Spinal cord (tissue), 10 donors: ENCODE data around the gene CSNK1G1. TPM values are rescaled to one million over a fixed set of nuclear protein-coding genes. Genes with fewer than 3 reads are reported as not detected.
"Not testable (repeated sequence)": the region's sequence is repeated elsewhere in the genome, so short reads cannot be mapped to it uniquely, and the experiment has no call there.

Experiments used
- DNase-seq, 6 donors: peaks; one replicate each; pipeline versions ENCODE4 v3.0.0 to v3.0.0-alpha.2; 2013 to 2015; ENCODE audit warnings: low spot score in 6 of 6, low read depth in 4 of 6
- H3K27ac ChIP-seq: one replicate; pipeline ENCODE4 v1.5.1; 2013; ENCODE audit warnings: low read depth, low read length, control low read depth
- H3K27me3 ChIP-seq: one replicate; pipeline ENCODE4 v1.6.1; 2013; ENCODE audit warnings: low read length; ENCODE audit not compliant: control insufficient read depth, insufficient read depth
- H3K36me3 ChIP-seq: one replicate; pipeline ENCODE4 v1.6.1; 2013; ENCODE audit warnings: low read length; ENCODE audit not compliant: control insufficient read depth, insufficient read depth
- H3K4me1 ChIP-seq: one replicate; pipeline ENCODE4 v1.6.1; 2013; ENCODE audit warnings: low read length; ENCODE audit not compliant: control insufficient read depth, insufficient read depth
- H3K4me3 ChIP-seq: one replicate; pipeline ENCODE4 v1.5.1; 2013; ENCODE audit warnings: low read depth, low read length, control low read depth
- H3K9me3 ChIP-seq: one replicate; pipeline ENCODE4 v1.6.1; 2013; ENCODE audit warnings: low read length; ENCODE audit not compliant: control insufficient read depth, insufficient read depth
- WGBS: methylation state at CpG from one replicate; pipeline ENCODE4 v1.1.5; 2013; ENCODE audit warnings: missing lambda C conversion rate; ENCODE audit not compliant: insufficient coverage; 5-methylcytosine and 5-hydroxymethylcytosine counted together
- polyA plus RNA-seq, 2 donors: library from polyadenylated mRNA; unstranded; fragments of 120-200 nt; gene quantifications; one replicate each; pipeline ENCODE4 v1.2.1, GENCODE V29; 2013; ENCODE audit not compliant: insufficient read length in 2 of 2
- total RNA-seq, 2 donors: library from RNA; depleted of rRNA in 1 of 2; stranded (reverse); fragments of 120-200 nt in 1 of 2; fragments of >200 nt in 1 of 2; gene quantifications; one replicate each; pipeline versions ENCODE4 v1.2.3 to v1.2.4, GENCODE V29; 2013 to 2014
- donor health status: healthy.

Gene CSNK1G1
- total and polyA plus RNA-seq, 4 donors: 12.4 to 33.1 (median 19.4) TPM

DNA sequence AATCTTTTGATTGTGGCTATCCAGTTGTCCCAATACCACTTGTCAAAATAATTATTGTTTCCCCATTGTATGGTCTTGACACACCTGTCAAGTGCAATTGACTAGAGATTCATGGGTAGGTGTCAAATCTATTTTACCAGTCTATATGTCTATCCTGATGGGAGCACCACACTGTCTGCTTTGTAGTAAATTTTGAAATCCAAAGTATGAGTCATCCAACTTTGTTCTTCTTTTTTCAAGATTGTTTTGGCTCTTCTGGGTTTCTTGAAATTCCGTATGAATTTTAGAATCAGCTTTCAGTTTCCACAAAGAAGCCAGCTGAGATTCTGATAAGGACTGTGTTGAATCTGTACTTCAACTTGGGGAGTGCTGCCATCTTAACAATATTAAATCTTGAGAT, 71.9 kb downstream of the CSNK1G1 start:
- H3K36me3 ChIP-seq: no peaks in the 10 kb centered on the region
- H3K27ac ChIP-seq: no peak overlapping the region
- no CpG with 5 or more reads among the region's 1 CpG for whole genome bisulfite sequencing
- no peak for DNase-seq
- H3K4me3 ChIP-seq: no peak overlapping the region
- no peaks in the 10 kb centered on the region for H3K9me3 ChIP-seq
- H3K4me1 ChIP-seq: no peaks in the 10 kb centered on the region
- no peaks in the 10 kb centered on the region for H3K27me3 ChIP-seq

DNA sequence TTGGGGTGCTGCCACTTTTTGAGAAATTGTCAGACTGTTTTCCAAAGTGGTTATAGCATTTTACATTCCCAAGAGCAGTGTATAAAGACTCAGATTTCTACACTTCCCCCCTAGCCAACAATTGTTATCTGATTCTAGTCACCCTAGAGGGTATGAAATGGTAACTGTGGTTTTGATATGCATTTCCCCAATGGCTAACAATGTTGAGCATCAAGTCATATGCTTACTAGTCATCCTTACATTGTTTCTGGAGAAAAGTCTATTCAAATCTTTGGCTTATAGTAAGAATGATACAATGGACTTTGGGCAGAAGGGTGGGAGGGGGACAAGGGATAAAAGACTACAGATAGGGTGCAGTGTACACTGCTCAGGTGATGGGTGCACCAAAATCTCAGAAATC, 73.3 kb downstream of the CSNK1G1 start:
- H3K4me3 ChIP-seq: no peak overlapping the region
- H3K9me3 ChIP-seq: no peaks in the 10 kb centered on the region
- H3K27me3 ChIP-seq: no peaks in the 10 kb centered on the region
- no peak for DNase-seq
- no peaks in the 10 kb centered on the region for H3K36me3 ChIP-seq
- H3K4me1 ChIP-seq: no peaks in the 10 kb centered on the region
- no peak overlapping the region for H3K27ac ChIP-seq

- Histone ChIP-seq H3K36me3 (no peaks in the 10 kb centered on the region), H3K27me3 (no peaks in the 10 kb centered on the region), H3K27ac (no peak overlapping the region), H3K9me3 (no peaks in the 10 kb centered on the region), H3K4me1 (peaks cover 4% of the 10 kb centered on the region), H3K4me3 (no peak overlapping the region)
- WGBS: no CpG with 5 or more reads among the region's 4 CpGs
- DNase-seq: no peak
These were observed 76.8 kb downstream of the CSNK1G1 start for GRCh38 chr15:64279131-64279530.

DNA sequence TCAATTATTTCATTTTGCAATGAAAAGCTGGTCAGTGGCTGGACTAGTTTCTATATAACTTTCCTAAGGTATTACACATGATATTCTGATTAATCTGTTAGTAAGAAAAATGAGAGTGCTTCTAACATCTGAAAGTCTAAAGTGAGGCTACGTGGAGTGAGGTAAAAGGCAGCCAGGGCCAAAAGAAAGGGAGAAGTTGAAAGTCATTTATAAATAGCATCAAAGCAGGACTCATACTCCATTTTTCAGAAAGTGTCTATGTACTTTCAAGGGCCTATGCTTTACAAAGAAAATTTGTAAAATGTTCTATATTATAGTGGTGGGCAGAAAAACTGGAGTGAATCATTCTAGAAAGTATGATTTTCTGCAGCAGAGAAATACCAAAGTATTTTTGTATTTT, 80.0 kb downstream of the CSNK1G1 start:
- Histone ChIP-seq H3K4me3 (no peak overlapping the region), H3K27ac (no peak overlapping the region), H3K4me1 (peaks cover 4% of the 10 kb centered on the region), H3K36me3 (no peaks in the 10 kb centered on the region), H3K9me3 (no peaks in the 10 kb centered on the region), H3K27me3 (no peaks in the 10 kb centered on the region)
- no CpG with 5 or more reads among the region's 1 CpG for WGBS
- no peak for DNase-seq

DNA sequence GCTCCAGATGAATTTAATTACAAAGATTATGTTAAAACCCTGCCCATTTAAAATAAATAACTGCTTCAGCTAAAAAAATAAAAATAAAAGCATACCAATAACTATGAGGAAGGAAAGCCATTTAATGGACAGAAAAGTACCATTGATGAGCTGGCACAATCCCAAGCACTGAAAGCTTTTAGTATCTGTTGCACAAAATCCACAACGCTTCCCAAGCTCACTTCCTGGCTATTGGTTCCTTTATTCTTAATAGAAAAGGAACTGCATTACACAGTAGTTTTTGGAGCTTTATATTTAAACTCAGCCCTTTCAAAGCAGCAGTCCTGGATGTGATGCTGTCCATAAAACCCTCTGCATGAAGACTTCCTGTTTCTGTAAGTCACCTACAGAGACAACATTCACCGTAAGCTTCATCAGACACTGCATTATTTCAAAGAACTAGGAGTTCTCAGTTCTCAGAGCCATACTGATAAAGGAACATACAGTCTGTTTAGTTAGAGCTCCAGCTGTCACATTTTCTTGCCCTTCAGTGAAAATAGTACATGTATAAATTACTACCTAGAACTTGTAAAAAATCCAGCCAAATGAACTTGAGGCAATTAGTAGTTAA, 81.5 kb downstream of the CSNK1G1 start:
- WGBS: no CpG with 5 or more reads among the region's 2 CpGs

DNA sequence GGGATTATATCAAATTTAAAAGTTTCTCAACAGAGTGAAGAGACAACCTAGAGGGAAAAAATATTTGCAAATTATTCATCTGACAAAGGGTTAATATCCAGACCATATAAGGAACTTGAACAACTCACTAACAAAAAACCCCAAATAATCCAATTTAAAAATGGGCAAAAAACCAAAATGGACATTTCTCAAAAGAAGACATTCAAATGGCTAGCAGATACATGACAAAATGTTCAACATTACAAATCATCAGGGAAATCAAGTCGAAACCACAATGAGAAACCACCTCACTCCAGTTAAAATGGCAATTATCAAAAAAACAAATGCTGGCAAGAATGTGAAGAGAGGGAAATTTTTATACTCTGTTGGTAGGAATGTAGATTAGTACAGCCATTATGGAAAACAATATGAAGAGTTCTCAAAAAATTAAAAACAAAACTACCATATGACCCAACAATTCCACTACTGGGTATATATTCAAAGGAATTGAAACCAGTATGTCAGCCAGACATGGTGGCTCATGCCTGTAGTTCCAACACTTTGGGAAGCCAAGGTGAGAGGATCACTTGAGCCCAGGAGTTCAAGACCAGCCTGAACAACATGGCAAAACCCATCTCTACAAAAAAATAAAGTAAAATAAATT, 88.5 kb downstream of the CSNK1G1 start:
- no peaks in the 10 kb centered on the region for H3K36me3 ChIP-seq
- no peaks in the 10 kb centered on the region for H3K4me1 ChIP-seq
- H3K9me3 ChIP-seq: no peaks in the 10 kb centered on the region
- no peaks in the 10 kb centered on the region for H3K27me3 ChIP-seq
- no CpG with 5 or more reads among the region's 1 CpG for WGBS
- H3K4me3 ChIP-seq: no peak overlapping the region
- no peak for DNase-seq
- no peak overlapping the region for H3K27ac ChIP-seq

More for the DNA sequence above, 81.5 kb downstream of the CSNK1G1 start:
- Histone ChIP-seq H3K36me3 (no peaks in the 10 kb centered on the region), H3K27me3 (no peaks in the 10 kb centered on the region), H3K9me3 (no peaks in the 10 kb centered on the region), H3K4me3 (no peak overlapping the region), H3K4me1 (peaks cover 4% of the 10 kb centered on the region), H3K27ac (no peak overlapping the region)
- DNase-seq: peak in 2 of 6 donors; percentile 34 to 45

- not testable (repeated sequence) for H3K27me3 ChIP-seq, H3K4me1 ChIP-seq, DNase-seq, H3K36me3 ChIP-seq, H3K9me3 ChIP-seq, H3K27ac ChIP-seq, H3K4me3 ChIP-seq
- WGBS: no CpG with 5 or more reads among the region's 1 CpG
These were observed 90.8 kb downstream of the CSNK1G1 start for GRCh38 chr15:64265188-64265587.

DNA sequence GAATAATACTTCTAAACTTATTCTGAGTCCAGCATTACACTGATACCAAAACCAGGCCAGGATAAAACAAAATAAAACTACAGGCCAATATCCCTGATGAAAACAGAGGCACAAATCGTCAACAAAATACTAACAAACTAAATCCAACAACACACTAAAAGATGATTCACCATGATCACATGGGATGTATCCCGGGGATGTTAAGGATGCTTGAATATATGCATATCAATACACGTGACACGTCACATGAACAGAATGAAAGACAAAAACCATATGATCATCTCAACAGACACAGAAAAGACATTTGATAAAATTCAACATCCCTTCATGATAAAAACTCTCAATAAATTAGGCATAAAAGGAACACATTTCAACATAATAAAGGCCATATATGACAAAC, 91.5 kb downstream of the CSNK1G1 start:
- no peaks in the 10 kb centered on the region for H3K36me3 ChIP-seq
- WGBS: no CpG with 5 or more reads among the region's 4 CpGs
- H3K27me3 ChIP-seq: no peaks in the 10 kb centered on the region
- no peaks in the 10 kb centered on the region for H3K4me1 ChIP-seq
- no peaks in the 10 kb centered on the region for H3K9me3 ChIP-seq
- no peak overlapping the region for H3K27ac ChIP-seq
- H3K4me3 ChIP-seq: no peak overlapping the region
- no peak for DNase-seq

DNA sequence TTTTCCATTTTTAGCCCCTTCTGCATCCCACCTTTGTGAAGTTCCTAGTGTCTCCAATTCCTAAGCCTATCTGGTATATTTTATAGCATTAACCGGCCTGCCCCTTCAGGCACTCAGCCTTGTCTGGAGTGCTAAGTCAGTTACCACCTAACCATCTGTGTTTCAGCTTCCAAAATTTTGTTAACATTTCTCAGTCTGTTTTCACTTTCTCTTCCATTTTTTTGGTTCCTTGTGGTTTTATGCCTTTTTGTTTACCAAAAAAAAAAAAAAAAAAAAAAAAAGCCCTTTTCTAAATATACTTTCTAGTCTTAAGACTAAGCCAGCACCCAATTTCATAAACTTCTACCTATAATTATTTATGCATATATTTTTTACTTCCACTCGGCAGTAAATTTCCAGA, 92.4 kb downstream of the CSNK1G1 start:
- H3K27me3 ChIP-seq: no peaks in the 10 kb centered on the region
- no peak for DNase-seq
- H3K4me3 ChIP-seq: no peak overlapping the region
- no peak overlapping the region for H3K27ac ChIP-seq
- WGBS: 100% methylated on average over 1 of the region's 2 CpGs
- no peaks in the 10 kb centered on the region for H3K36me3 ChIP-seq
- H3K4me1 ChIP-seq: no peaks in the 10 kb centered on the region
- H3K9me3 ChIP-seq: no peaks in the 10 kb centered on the region

DNA sequence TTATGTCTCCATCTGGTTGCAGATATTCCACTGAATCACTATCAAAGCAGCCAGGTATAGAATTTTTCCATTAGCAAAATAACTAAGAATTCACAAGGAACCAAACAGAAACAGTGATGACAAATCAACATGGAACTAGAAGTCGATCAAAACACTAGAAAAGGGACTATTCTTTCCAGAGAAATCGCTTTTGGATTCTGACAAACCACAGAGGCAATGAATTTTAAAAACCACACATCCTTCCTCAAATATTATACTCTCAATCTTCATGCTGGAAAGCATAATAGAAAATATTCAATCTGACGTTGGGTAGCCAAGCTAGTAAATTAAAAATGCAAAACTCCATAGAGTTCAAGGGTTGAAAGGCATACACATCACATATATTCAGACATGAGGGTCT, 99.9 kb downstream of the CSNK1G1 start:
- H3K4me1 ChIP-seq: no peaks in the 10 kb centered on the region
- no peaks in the 10 kb centered on the region for H3K27me3 ChIP-seq
- H3K9me3 ChIP-seq: no peaks in the 10 kb centered on the region
- no peak overlapping the region for H3K27ac ChIP-seq
- no peak for DNase-seq
- no peaks in the 10 kb centered on the region for H3K36me3 ChIP-seq
- no peak overlapping the region for H3K4me3 ChIP-seq
- no CpG with 5 or more reads among the region's 3 CpGs for WGBS
